DOHH2 (cell line): ENCODE results near the gene SENP1.

Experiments
- H3F3A ChIP-seq: fragments of 200-600 bp; sonication (generic), shearing (Covaris generic); 2 replicates; pipeline ENCODE4 v1.6.0; 2016; ENCODE audit warnings: antibody characterized with exemption, mild to moderate bottlenecking; ENCODE audit not compliant: control insufficient read depth, insufficient read depth
- H3K27ac ChIP-seq: fragments of 200-600 bp; sonication (generic); 2 replicates; pipeline ENCODE4 v1.5.1; 2014; ENCODE audit warnings: low read depth, mild to moderate bottlenecking, low read length, moderate library complexity
- H3K27me3 ChIP-seq: fragments of 200-600 bp; sonication (generic); 2 replicates; pipeline ENCODE4 v1.6.1; 2014; ENCODE audit warnings: mild to moderate bottlenecking, low read length, mixed read lengths; ENCODE audit not compliant: control insufficient read depth
- H3K36me3 ChIP-seq: fragments of 200-600 bp; sonication (generic); 2 replicates; pipeline ENCODE4 v1.6.1; 2014; ENCODE audit warnings: mild to moderate bottlenecking, low read length, moderate library complexity, mixed read lengths; ENCODE audit not compliant: control insufficient read depth
- H3K4me1 ChIP-seq: fragments of 200-600 bp; sonication (generic); 2 replicates; pipeline ENCODE4 v1.6.1; 2014; ENCODE audit warnings: mild to moderate bottlenecking, low read length, mixed read lengths; ENCODE audit not compliant: control insufficient read depth
- H3K4me2 ChIP-seq: fragments of 200-600 bp; sonication (generic); 2 replicates; pipeline ENCODE4 v1.6.0; 2014; ENCODE audit warnings: mild to moderate bottlenecking, low read length, moderate library complexity
- H3K4me3 ChIP-seq: fragments of 200-600 bp; sonication (generic); 2 replicates; pipeline ENCODE4 v1.5.1; 2014; ENCODE audit warnings: mild to moderate bottlenecking, low read length, mixed read lengths
- H3K79me2 ChIP-seq: fragments of 200-600 bp; sonication (generic); 2 replicates; pipeline ENCODE4 v1.6.1; 2014; ENCODE audit warnings: mild to moderate bottlenecking, low read length, mixed read lengths; ENCODE audit not compliant: control insufficient read depth
- H3K9me2 ChIP-seq: fragments of 200-600 bp; sonication (generic); replicated peaks from 2 replicates; pipeline ENCODE4 v1.6.1; 2014; ENCODE audit warnings: mild to moderate bottlenecking, low read length, mixed read lengths; ENCODE audit not compliant: control insufficient read depth
- H3K9me3 ChIP-seq: fragments of 200-600 bp; sonication (generic); 2 replicates; pipeline ENCODE4 v1.6.1; 2014; ENCODE audit warnings: antibody characterized with exemption, low read length, mixed read lengths; ENCODE audit not compliant: control insufficient read depth, insufficient read depth
- H4K20me1 ChIP-seq: fragments of 200-600 bp; sonication (generic); 2 replicates; pipeline ENCODE4 v1.6.0; 2014; ENCODE audit warnings: low read depth, mild to moderate bottlenecking, antibody characterized with exemption, low read length, moderate library complexity; ENCODE audit not compliant: control insufficient read depth, insufficient read depth
- EZH2phosphoT487 ChIP-seq: fragments of 200-600 bp; sonication (generic); IDR thresholded peaks from 2 replicates; pipeline ENCODE4 v1.6.1; 2017; ENCODE audit warnings: borderline replicate concordance, mild to moderate bottlenecking, antibody characterized with exemption, low read length, moderate library complexity, mixed read lengths
- TF ChIP-seq, protein P1 (sequence below): fragments of 200-600 bp; sonication (generic); IDR thresholded peaks from one replicate; pipeline ENCODE4 v1.5.1; 2014; ENCODE audit warnings: antibody characterized with exemption, mild to moderate bottlenecking, low read depth, low read length; ENCODE audit not compliant: poor library complexity, severe bottlenecking

SENP1 gene

DNA sequence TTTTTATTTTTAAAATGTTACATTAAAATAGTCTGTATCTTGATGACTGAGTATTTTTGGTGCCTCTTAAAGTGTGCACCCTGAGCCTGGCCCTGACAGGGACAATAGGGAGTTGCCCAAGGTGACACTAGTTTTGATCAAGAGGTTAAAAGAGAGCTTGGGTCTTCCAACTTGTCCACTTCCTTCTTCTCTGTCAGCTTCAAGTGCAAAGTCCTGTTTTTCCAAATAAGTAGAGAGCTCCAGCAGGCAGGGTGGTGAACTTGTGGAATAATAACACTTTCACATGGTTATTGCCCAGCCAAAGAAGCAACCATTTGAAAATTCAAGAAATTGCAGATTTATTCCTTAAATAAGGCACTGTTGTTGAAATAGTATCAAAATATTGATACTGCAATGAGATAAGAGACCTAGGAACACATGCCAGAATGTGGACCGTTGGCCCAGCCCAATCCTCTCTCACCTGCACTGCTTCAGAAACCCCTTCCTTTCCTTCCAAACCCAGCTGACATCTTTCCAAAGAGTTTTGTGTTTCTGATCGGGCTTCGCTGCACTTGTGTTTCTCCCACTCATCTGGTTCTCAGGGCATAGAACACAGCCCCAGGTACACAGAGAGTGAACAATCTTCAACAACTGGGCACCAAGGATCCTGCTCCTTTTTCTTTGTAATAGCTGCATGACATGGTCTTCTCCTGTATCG is 87.8 kb downstream of the SENP1 start:
- Histone ChIP-seq H3K36me3 (no peaks in the 10 kb centered on the region), H3K4me1 (no peaks in the 10 kb centered on the region), H4K20me1 (no peaks in the 10 kb centered on the region), H3K27me3 (peaks cover 17% of the 10 kb centered on the region; the same call in 1 of the 2 replicates), H3F3A (no peaks in the 10 kb centered on the region), H3K4me3 (no peak overlapping the region), H3K4me2 (no peak overlapping the region), H3K9me3 (no peaks in the 10 kb centered on the region), H3K79me2 (no peaks in the 10 kb centered on the region), H3K9me2 (no peaks in the 10 kb centered on the region), H3K27ac (no peak overlapping the region)
- TF ChIP-seq, protein P1, sequence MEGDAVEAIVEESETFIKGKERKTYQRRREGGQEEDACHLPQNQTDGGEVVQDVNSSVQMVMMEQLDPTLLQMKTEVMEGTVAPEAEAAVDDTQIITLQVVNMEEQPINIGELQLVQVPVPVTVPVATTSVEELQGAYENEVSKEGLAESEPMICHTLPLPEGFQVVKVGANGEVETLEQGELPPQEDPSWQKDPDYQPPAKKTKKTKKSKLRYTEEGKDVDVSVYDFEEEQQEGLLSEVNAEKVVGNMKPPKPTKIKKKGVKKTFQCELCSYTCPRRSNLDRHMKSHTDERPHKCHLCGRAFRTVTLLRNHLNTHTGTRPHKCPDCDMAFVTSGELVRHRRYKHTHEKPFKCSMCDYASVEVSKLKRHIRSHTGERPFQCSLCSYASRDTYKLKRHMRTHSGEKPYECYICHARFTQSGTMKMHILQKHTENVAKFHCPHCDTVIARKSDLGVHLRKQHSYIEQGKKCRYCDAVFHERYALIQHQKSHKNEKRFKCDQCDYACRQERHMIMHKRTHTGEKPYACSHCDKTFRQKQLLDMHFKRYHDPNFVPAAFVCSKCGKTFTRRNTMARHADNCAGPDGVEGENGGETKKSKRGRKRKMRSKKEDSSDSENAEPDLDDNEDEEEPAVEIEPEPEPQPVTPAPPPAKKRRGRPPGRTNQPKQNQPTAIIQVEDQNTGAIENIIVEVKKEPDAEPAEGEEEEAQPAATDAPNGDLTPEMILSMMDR, result no peak
- TF ChIP-seq EZH2phosphoT487, result no peak

DNA sequence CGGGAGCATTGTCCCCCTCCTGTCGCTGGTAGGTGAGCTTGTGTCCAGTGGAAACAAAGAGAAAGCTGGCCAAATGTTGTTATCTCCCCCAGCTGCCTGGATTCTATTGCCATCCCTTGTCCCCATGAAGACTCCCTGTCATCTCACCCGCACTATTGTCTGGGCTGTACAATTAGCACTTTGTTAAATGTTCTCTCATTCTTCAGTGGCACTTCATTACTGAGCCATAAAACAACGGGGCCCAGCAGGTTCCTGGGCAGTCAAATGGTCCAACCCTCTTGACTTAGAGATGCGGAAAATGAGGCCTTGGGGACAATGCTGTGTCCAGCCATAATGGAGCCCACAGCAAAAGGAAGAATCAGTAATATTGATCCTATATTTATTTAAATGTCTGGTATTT is 88.4 kb downstream of the SENP1 start:
- Histone ChIP-seq H3K27ac (no peak overlapping the region), H3K4me3 (no peak overlapping the region), H3K27me3 (peaks cover 14% of the 10 kb centered on the region; the same call in 1 of the 2 replicates), H3F3A (no peaks in the 10 kb centered on the region), H3K4me2 (no peak overlapping the region), H3K79me2 (no peaks in the 10 kb centered on the region), H3K9me2 (no peaks in the 10 kb centered on the region), H3K4me1 (no peaks in the 10 kb centered on the region), H3K9me3 (no peaks in the 10 kb centered on the region), H3K36me3 (no peaks in the 10 kb centered on the region), H4K20me1 (no peaks in the 10 kb centered on the region)
- TF ChIP-seq EZH2phosphoT487, result no peak
- TF ChIP-seq, protein P1, result no peak

DNA sequence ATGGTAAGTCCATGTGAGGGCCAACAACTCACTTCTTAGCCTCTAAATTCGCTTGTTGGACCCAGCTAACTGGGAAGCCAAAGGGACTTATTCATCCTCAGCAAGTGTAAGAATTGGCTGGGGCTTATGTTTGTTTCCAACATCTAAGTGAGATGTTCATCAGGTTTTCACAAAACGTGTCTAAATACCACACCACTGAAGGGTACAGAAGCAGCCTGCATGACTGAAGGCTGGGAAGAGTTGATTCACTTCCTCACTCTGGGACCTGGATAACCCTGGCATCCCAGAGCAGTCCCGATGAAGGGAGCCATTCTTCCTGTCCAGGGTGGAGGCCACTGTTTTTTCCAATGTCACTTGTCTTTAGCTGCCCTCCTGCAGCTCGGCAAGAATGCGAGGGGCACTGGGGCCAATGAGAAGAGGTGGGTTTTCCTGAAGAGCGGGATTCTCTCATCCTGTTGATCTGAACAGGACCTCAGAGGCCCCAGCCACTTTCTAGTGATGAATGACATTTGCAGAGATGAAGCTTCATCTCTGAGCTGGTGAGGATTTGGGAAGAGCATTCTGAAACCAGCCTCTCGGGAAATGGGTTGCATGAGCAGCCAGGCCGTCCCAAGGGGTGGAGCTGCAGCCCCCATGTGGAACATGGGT is 89.4 kb downstream of the SENP1 start:
- no peaks in the 10 kb centered on the region for H3K9me3 ChIP-seq
- H3K27me3 ChIP-seq, result peaks cover 11% of the 10 kb centered on the region; the same call in 1 of the 2 replicates
- H3K4me3 ChIP-seq, result no peak overlapping the region

More for the DNA sequence above, 89.4 kb downstream of the SENP1 start:
- Histone ChIP-seq H3K4me2 (no peak overlapping the region), H3K79me2 (no peaks in the 10 kb centered on the region), H3K27ac (no peak overlapping the region), H3K36me3 (no peaks in the 10 kb centered on the region), H4K20me1 (no peaks in the 10 kb centered on the region), H3F3A (no peaks in the 10 kb centered on the region), H3K4me1 (no peaks in the 10 kb centered on the region), H3K9me2 (no peaks in the 10 kb centered on the region)
- TF ChIP-seq, protein P1, result no peak
- TF ChIP-seq EZH2phosphoT487, result no peak
